Measurements from ENCODE around the gene ETHE1. TPM values are rescaled to one million over a fixed set of nuclear protein-coding genes. Genes with fewer than 3 reads are reported as not detected.
A peak's percentile ranks its signal among the peaks of the same experiment; 100 is the strongest.

ETHE1 gene
- total and polyA plus RNA-seq, 4 donors: 30.4 to 45.1 (median 34.5) TPM

- TF ChIP-seq TAF1 (conservative IDR thresholded peaks at IDR 0.05) (no peak), HNF4A (conservative IDR thresholded peaks at IDR 0.05) (no peak), EGR1 (IDR thresholded peaks at IDR 0.05; ENCODE audit: low read depth in 2 of 2) (no peak), ATF3 (IDR thresholded peaks at IDR 0.05) (no peak), CTCF (IDR thresholded peaks at IDR 0.05; ENCODE audit: low read depth, low read length, missing input control) (no peak), FOXA2 (IDR thresholded peaks at IDR 0.05) (no peak), ZBTB33 (IDR thresholded peaks at IDR 0.05) (no peak), RAD21 (IDR thresholded peaks at IDR 0.05) (no peak), NR2F2 (IDR thresholded peaks at IDR 0.05) (no peak), FOXA1 (IDR thresholded peaks at IDR 0.05) (no peak), MAX (IDR thresholded peaks at IDR 0.05) (no peak), YY1 (IDR thresholded peaks at IDR 0.05) (no peak), HNF4G (IDR thresholded peaks at IDR 0.05) (no peak), SP1 (IDR thresholded peaks at IDR 0.05) (no peak), JUND (IDR thresholded peaks at IDR 0.05) (no peak), RXRA (IDR thresholded peaks at IDR 0.05) (no peak)
- Histone ChIP-seq H3K36me3 (ENCODE audit: control insufficient read depth in 4 of 4, insufficient read depth in 3 of 4, low read depth in 1 of 4, low read length in 3 of 4) (peaks cover 0 to 12% (median 8%) of the 10 kb centered on the region in 4 donors), H3K4me1 (ENCODE audit: control insufficient read depth in 4 of 4, insufficient read depth in 4 of 4, low read length in 3 of 4) (peaks cover 0 to 4% (median 2%) of the 10 kb centered on the region in 4 donors), H3K4me3 (ENCODE audit: low read depth in 1 of 3, low read length in 3 of 3) (peak overlapping the region in 1 of 3 donors; percentile 2), H3K27ac (ENCODE audit: low read depth in 1 of 2, low read length in 2 of 2) (peak overlapping the region; percentile 53 to 80), H3K27me3 (ENCODE audit: control insufficient read depth in 4 of 4, insufficient read depth in 4 of 4, low read length in 3 of 4) (no peaks in the 10 kb centered on the region), H3K9ac (ENCODE audit: low read depth in 1 of 2, low read length in 2 of 2) (no peak overlapping the region), H3K9me3 (ENCODE audit: control insufficient read depth in 4 of 4, low read length in 3 of 4) (no peaks in the 10 kb centered on the region)
- no peak for DNase-seq (ENCODE audit: low spot score)
- 76% methylated on average over 4 of the region's 4 CpGs for WGBS
Observed at GRCh38 chr19:43474487-43474886, 52.5 kb downstream of the ETHE1 start.

- Histone ChIP-seq H3K4me1 (ENCODE audit: control insufficient read depth in 4 of 4, insufficient read depth in 4 of 4, low read length in 3 of 4) (peaks cover 0 to 4% (median 2%) of the 10 kb centered on the region in 4 donors), H3K27me3 (ENCODE audit: control insufficient read depth in 4 of 4, insufficient read depth in 4 of 4, low read length in 3 of 4) (no peaks in the 10 kb centered on the region), H3K36me3 (ENCODE audit: control insufficient read depth in 4 of 4, insufficient read depth in 3 of 4, low read depth in 1 of 4, low read length in 3 of 4) (no peaks in the 10 kb centered on the region), H3K9me3 (ENCODE audit: control insufficient read depth in 4 of 4, low read length in 3 of 4) (no peaks in the 10 kb centered on the region), H3K27ac (ENCODE audit: low read depth in 1 of 2, low read length in 2 of 2) (no peak overlapping the region), H3K4me3 (ENCODE audit: low read depth in 1 of 3, low read length in 3 of 3) (no peak overlapping the region), H3K9ac (ENCODE audit: low read depth in 1 of 2, low read length in 2 of 2) (no peak overlapping the region)
- 86% methylated on average over 5 of the region's 5 CpGs for WGBS
- DNase-seq (ENCODE audit: low spot score): no peak
- no peak for TF ChIP-seq FOXA1 (IDR thresholded peaks at IDR 0.05)
- no peak for TF ChIP-seq HNF4A (conservative IDR thresholded peaks at IDR 0.05)
- TF ChIP-seq GABPA (IDR thresholded peaks at IDR 0.05 in 1 of 2, conservative IDR thresholded peaks at IDR 0.05 in 1 of 2): no peak
- no peak for TF ChIP-seq ATF3 (IDR thresholded peaks at IDR 0.05)
- no peak for TF ChIP-seq REST (IDR thresholded peaks at IDR 0.05)
- no peak for TF ChIP-seq NR2F2 (IDR thresholded peaks at IDR 0.05)
- no peak for TF ChIP-seq ZBTB33 (IDR thresholded peaks at IDR 0.05)
- no peak for TF ChIP-seq JUND (IDR thresholded peaks at IDR 0.05)
- no peak for TF ChIP-seq EGR1 (IDR thresholded peaks at IDR 0.05; ENCODE audit: low read depth in 2 of 2)
Observed at GRCh38 chr19:43471091-43471490, 55.9 kb downstream of the ETHE1 start.

Measured in liver (tissue), 9 donors.